Measurements from ENCODE around the gene FRMD4B. TPM values are rescaled to one million over a fixed set of nuclear protein-coding genes. Genes with fewer than 3 reads are reported as not detected.

FRMD4B gene
- total RNA-seq, 1 donor from 2014 or later, result 31.3 TPM

- FAIRE-seq (no peak), DNase-seq (ENCODE audit: low read depth) (no peak)
- no peak for TF ChIP-seq CTCF (IDR thresholded peaks at IDR 0.05; ENCODE audit: insufficient read depth, low read length, severe bottlenecking)
- no peaks in the 10 kb centered on the region for H3K27me3 ChIP-seq (ENCODE audit: control insufficient read depth, insufficient read depth, low read length)
- H3K4me3 ChIP-seq (ENCODE audit: low read depth, low read length), result no peak overlapping the region
- H3K36me3 ChIP-seq (ENCODE audit: control insufficient read depth, insufficient read depth, low read length), result peaks cover 3% of the 10 kb centered on the region
These were observed 14.8 kb upstream of the FRMD4B start for GRCh38 chr3:69400683-69401082.

GRCh38 chr3:69392850-69393249 is 7.0 kb upstream of the FRMD4B start:
- Histone ChIP-seq H3K27me3 (ENCODE audit: control insufficient read depth, insufficient read depth, low read length) (no peaks in the 10 kb centered on the region), H3K4me3 (ENCODE audit: low read depth, low read length) (no peak overlapping the region), H3K36me3 (ENCODE audit: control insufficient read depth, insufficient read depth, low read length) (no peaks in the 10 kb centered on the region)
- FAIRE-seq (no peak), DNase-seq (ENCODE audit: low read depth) (no peak)
- no peak for TF ChIP-seq CTCF (IDR thresholded peaks at IDR 0.05; ENCODE audit: insufficient read depth, low read length, severe bottlenecking)

GRCh38 chr3:69392415-69392814 is 6.5 kb upstream of the FRMD4B start:
- no peaks in the 10 kb centered on the region for H3K27me3 ChIP-seq (ENCODE audit: control insufficient read depth, insufficient read depth, low read length)
- FAIRE-seq, result no peak
- H3K36me3 ChIP-seq (ENCODE audit: control insufficient read depth, insufficient read depth, low read length), result no peaks in the 10 kb centered on the region
- no peak overlapping the region for H3K4me3 ChIP-seq (ENCODE audit: low read depth, low read length)
- no peak for TF ChIP-seq CTCF (IDR thresholded peaks at IDR 0.05; ENCODE audit: insufficient read depth, low read length, severe bottlenecking)
- DNase-seq (ENCODE audit: low read depth), result no peak

- no peak for TF ChIP-seq CTCF (IDR thresholded peaks at IDR 0.05; ENCODE audit: insufficient read depth, low read length, severe bottlenecking)
- H3K36me3 ChIP-seq (ENCODE audit: control insufficient read depth, insufficient read depth, low read length), result no peaks in the 10 kb centered on the region
- FAIRE-seq (no peak), DNase-seq (ENCODE audit: low read depth) (no peak)
- no peak overlapping the region for H3K4me3 ChIP-seq (ENCODE audit: low read depth, low read length)
- H3K27me3 ChIP-seq (ENCODE audit: control insufficient read depth, insufficient read depth, low read length), result no peaks in the 10 kb centered on the region
These were observed 5.7 kb upstream of the FRMD4B start for GRCh38 chr3:69391554-69391953.

- no peaks in the 10 kb centered on the region for H3K27me3 ChIP-seq (ENCODE audit: control insufficient read depth, insufficient read depth, low read length)
- no peak for TF ChIP-seq CTCF (IDR thresholded peaks at IDR 0.05; ENCODE audit: insufficient read depth, low read length, severe bottlenecking)
- FAIRE-seq, result no peak
- no peak overlapping the region for H3K4me3 ChIP-seq (ENCODE audit: low read depth, low read length)
- DNase-seq (ENCODE audit: low read depth), result no peak
- no peaks in the 10 kb centered on the region for H3K36me3 ChIP-seq (ENCODE audit: control insufficient read depth, insufficient read depth, low read length)
These were observed 4.9 kb upstream of the FRMD4B start for GRCh38 chr3:69390771-69391170.

- FAIRE-seq (no peak), DNase-seq (ENCODE audit: low read depth) (peak; percentile 65)
- no peak for TF ChIP-seq CTCF (IDR thresholded peaks at IDR 0.05; ENCODE audit: insufficient read depth, low read length, severe bottlenecking)
- no peaks in the 10 kb centered on the region for H3K36me3 ChIP-seq (ENCODE audit: control insufficient read depth, insufficient read depth, low read length)
- H3K27me3 ChIP-seq (ENCODE audit: control insufficient read depth, insufficient read depth, low read length), result no peaks in the 10 kb centered on the region
- no peak overlapping the region for H3K4me3 ChIP-seq (ENCODE audit: low read depth, low read length)
These were observed 3.8 kb upstream of the FRMD4B start for GRCh38 chr3:69389520-69390248.

All from bronchial epithelial cell (primary cell).